Activated gamma-delta T cell (primary cell): ENCODE results near the gene STEEP1.
A peak's percentile ranks its signal among the peaks of the same experiment; 100 is the strongest.

Source experiments
- DNase-seq: peaks from one replicate; lab custom pipeline; 2025; lab: John Stamatoyannopoulos, UW
- total RNA-seq, 2 donors: gene quantifications; one replicate each; lab custom pipeline; 2026; lab: John Stamatoyannopoulos, UW

Gene STEEP1
- 26.1 to 28.1 reads per million in 2 donors for total RNA-seq

GRCh38 chrX:119565107-119565663 is at the start of gene STEEP1:
Gene STEEP1, minus strand, starts transcription at chrX:119565409. Its CDS starts 54 bp downstream, at chrX:119565355.
- DNase-seq, result peak; percentile 26

GRCh38 chrX:119614776-119615175 is 49.6 kb upstream of the STEEP1 start:
- no peak for DNase-seq

GRCh38 chrX:119607018-119607389 is 41.8 kb upstream of the STEEP1 start:
- no peak for DNase-seq

GRCh38 chrX:119606280-119607017 is 41.2 kb upstream of the STEEP1 start, which contains the start of gene NKRF:
Gene NKRF, minus strand, starts transcription at chrX:119606424.
- peak; percentile 72 for DNase-seq

GRCh38 chrX:119605464-119606279 is 40.5 kb upstream of the STEEP1 start:
- DNase-seq, result peak; percentile 36

GRCh38 chrX:119604766-119605463 is 39.7 kb upstream of the STEEP1 start:
- no peak for DNase-seq

GRCh38 chrX:119602701-119603255 is 37.6 kb upstream of the STEEP1 start:
- DNase-seq, result no peak

- DNase-seq, result no peak
Measured at GRCh38 chrX:119589810-119590209, 24.6 kb upstream of the STEEP1 start.

GRCh38 chrX:119583431-119584059 is 18.3 kb upstream of the STEEP1 start:
- no peak for DNase-seq

GRCh38 chrX:119579414-119579813 is 14.2 kb upstream of the STEEP1 start:
- no peak for DNase-seq

GRCh38 chrX:119574394-119575266 is 9.4 kb upstream of the STEEP1 start, which contains the start of gene UBE2A:
Gene UBE2A, plus strand, starts transcription at chrX:119574563. Its CDS starts 149 bp downstream, at chrX:119574712.
- peak; percentile 76 for DNase-seq

- no peak for DNase-seq
Measured at GRCh38 chrX:119573840-119574393, 8.7 kb upstream of the STEEP1 start.

- DNase-seq, result no peak
Measured at GRCh38 chrX:119573222-119573621, 8.0 kb upstream of the STEEP1 start.

- no peak for DNase-seq
Measured at GRCh38 chrX:119570351-119570835, 5.2 kb upstream of the STEEP1 start.

GRCh38 chrX:119552508-119552907 is 12.7 kb downstream of the STEEP1 start:
- DNase-seq, result no peak

- no peak for DNase-seq
Measured at GRCh38 chrX:119549327-119550016, 15.7 kb downstream of the STEEP1 start.

- DNase-seq, result no peak
Measured at GRCh38 chrX:119541188-119541587, 24.0 kb downstream of the STEEP1 start.

GRCh38 chrX:119539872-119540271 is 25.3 kb downstream of the STEEP1 start:
- no peak for DNase-seq

GRCh38 chrX:119537487-119537886 is 27.7 kb downstream of the STEEP1 start:
- DNase-seq, result no peak
